HG03280 (cell line): ENCODE data around the gene MDC1.

Source experiments
- ATAC-seq: cut with Tn5 transposase; IDR thresholded peaks from one replicate; pipeline ENCODE4 v1.9.1; 2021; ENCODE audit warnings: mild to moderate bottlenecking, moderate library complexity; ENCODE audit not compliant: unreplicated experiment

MDC1 gene

GRCh38 chr6:30707281-30707850 is 9.7 kb downstream of the MDC1 start:
- no peak for ATAC-seq

GRCh38 chr6:30705620-30706019 is 11.5 kb downstream of the MDC1 start:
- no peak for ATAC-seq

GRCh38 chr6:30703821-30704220 is 13.3 kb downstream of the MDC1 start:
- no peak for ATAC-seq

GRCh38 chr6:30703011-30703410 is 14.1 kb downstream of the MDC1 start:
- ATAC-seq: no peak

GRCh38 chr6:30700340-30700739 is 16.7 kb downstream of the MDC1 start:
- no peak for ATAC-seq

GRCh38 chr6:30696432-30696831 is 20.6 kb downstream of the MDC1 start:
- no peak for ATAC-seq

GRCh38 chr6:30691208-30691847 is 25.8 kb downstream of the MDC1 start:
- ATAC-seq: no peak

GRCh38 chr6:30690403-30691207 is 26.5 kb downstream of the MDC1 start, which contains the start of gene NRM:
Gene NRM (minus strand): TSS chr6:30690984. CDS start chr6:30690974, 10 bp downstream.
- ATAC-seq: peak; percentile 45

GRCh38 chr6:30689985-30690384 is 27.1 kb downstream of the MDC1 start:
- no peak for ATAC-seq

GRCh38 chr6:30689022-30689865 is 27.8 kb downstream of the MDC1 start:
- no peak for ATAC-seq

- no peak for ATAC-seq
These were observed 28.5 kb downstream of the MDC1 start for GRCh38 chr6:30688569-30688968.

GRCh38 chr6:30687659-30688431 is 29.2 kb downstream of the MDC1 start:
- ATAC-seq: no peak

- peak; percentile 39 for ATAC-seq
These were observed 30.0 kb downstream of the MDC1 start for GRCh38 chr6:30686908-30687658.

- ATAC-seq: peak; percentile 25
These were observed 30.8 kb downstream of the MDC1 start, which contains the start of gene PPP1R18 for GRCh38 chr6:30686009-30686907. Gene PPP1R18 (minus strand): TSS chr6:30686645. CDS start chr6:30686018, 627 bp downstream.

GRCh38 chr6:30685157-30686008 is 31.7 kb downstream of the MDC1 start:
- ATAC-seq: no peak

GRCh38 chr6:30684386-30685156 is 32.5 kb downstream of the MDC1 start:
- ATAC-seq: no peak

GRCh38 chr6:30683980-30684338 is 33.1 kb downstream of the MDC1 start:
- ATAC-seq: no peak
